Measurements from ENCODE around the gene DPH7. TPM values are rescaled to one million over a fixed set of nuclear protein-coding genes. Genes with fewer than 3 reads are reported as not detected.
A peak's percentile ranks its signal among the peaks of the same experiment; 100 is the strongest.
"Not testable (repeated sequence)": the region's sequence is repeated elsewhere in the genome, so short reads cannot be mapped to it uniquely, and the experiment has no call there.

Gene DPH7
- total RNA-seq, 4 donors from 2014 or later = 40.8 to 61.5 (median 42.4) TPM

DNA sequence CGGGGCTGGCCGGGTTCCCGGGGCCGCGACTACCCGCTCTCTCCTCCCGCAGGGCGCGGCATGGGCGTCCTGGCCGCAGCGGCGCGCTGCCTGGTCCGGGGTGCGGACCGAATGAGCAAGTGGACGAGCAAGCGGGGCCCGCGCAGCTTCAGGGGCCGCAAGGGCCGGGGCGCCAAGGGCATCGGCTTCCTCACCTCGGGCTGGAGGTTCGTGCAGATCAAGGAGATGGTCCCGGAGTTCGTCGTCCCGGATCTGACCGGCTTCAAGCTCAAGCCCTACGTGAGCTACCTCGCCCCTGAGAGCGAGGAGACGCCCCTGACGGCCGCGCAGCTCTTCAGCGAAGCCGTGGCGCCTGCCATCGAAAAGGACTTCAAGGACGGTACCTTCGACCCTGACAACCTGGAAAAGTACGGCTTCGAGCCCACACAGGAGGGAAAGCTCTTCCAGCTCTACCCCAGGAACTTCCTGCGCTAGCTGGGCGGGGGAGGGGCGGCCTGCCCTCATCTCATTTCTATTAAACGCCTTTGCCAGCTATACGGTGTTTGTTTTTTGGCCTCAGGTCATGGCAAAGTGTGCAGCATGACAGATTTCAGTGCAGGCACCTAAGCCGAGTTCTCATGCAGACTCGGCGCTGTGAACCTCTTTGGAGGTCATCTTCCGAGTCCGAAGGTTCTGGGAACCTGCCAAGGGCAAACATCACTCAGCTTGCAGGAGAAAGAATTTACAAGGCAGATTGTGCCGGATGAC is 26.5 kb downstream of the DPH7 start:
- no peak for DNase-seq (ENCODE audit: low spot score in 2 of 2)
- 23 to 25% methylated on average over 20 to 23 of the region's 58 CpGs for WGBS, 2 donors
- Histone ChIP-seq H3K36me3 (peaks cover 0 to 44% (median 7%) of the 10 kb centered on the region in 3 donors), H3K9me3 (no peaks in the 10 kb centered on the region), H3K4me3 (peak overlapping the region; percentile 62 to 98 (median 75)), H3K4me1 (peaks cover 0 to 44% (median 15%) of the 10 kb centered on the region in 4 donors), H3K27me3 (no peaks in the 10 kb centered on the region), H3K27ac (peak overlapping the region; percentile 80 to 98 (median 84))
- TF ChIP-seq, protein P1, sequence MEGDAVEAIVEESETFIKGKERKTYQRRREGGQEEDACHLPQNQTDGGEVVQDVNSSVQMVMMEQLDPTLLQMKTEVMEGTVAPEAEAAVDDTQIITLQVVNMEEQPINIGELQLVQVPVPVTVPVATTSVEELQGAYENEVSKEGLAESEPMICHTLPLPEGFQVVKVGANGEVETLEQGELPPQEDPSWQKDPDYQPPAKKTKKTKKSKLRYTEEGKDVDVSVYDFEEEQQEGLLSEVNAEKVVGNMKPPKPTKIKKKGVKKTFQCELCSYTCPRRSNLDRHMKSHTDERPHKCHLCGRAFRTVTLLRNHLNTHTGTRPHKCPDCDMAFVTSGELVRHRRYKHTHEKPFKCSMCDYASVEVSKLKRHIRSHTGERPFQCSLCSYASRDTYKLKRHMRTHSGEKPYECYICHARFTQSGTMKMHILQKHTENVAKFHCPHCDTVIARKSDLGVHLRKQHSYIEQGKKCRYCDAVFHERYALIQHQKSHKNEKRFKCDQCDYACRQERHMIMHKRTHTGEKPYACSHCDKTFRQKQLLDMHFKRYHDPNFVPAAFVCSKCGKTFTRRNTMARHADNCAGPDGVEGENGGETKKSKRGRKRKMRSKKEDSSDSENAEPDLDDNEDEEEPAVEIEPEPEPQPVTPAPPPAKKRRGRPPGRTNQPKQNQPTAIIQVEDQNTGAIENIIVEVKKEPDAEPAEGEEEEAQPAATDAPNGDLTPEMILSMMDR (IDR thresholded peaks at IDR 0.05) = no peak
- TF ChIP-seq EP300 (IDR thresholded peaks at IDR 0.05) = no peak
- TF ChIP-seq POLR2A (IDR thresholded peaks at IDR 0.05) = no peak

- Histone ChIP-seq H3K4me3 (peak within 1 kb of the TSS; percentile 63 to 98 (median 88)), H3K4me1 (peaks cover 0 to 44% (median 15%) of the 10 kb centered on the region in 4 donors), H3K27me3 (no peaks in the 10 kb centered on the region), H3K27ac (peak within 1 kb of the TSS; percentile 88 to 99 (median 93)), H3K36me3 (peaks cover 0 to 42% (median 7%) of the 10 kb centered on the region in 3 donors), H3K9me3 (no peaks in the 10 kb centered on the region)
- 1 to 2% methylated on average over 45 to 54 of the region's 106 CpGs for WGBS, 2 donors
- TF ChIP-seq POLR2A (IDR thresholded peaks at IDR 0.05) (peak; percentile 41 to 63), EP300 (IDR thresholded peaks at IDR 0.05) (peak in 1 of 2 donors; percentile 73)
- TF ChIP-seq, protein P1 (IDR thresholded peaks at IDR 0.05) = peak; percentile 32 to 71 (median 44)
- DNase-seq (ENCODE audit: low spot score in 2 of 2) = peak; percentile 72 to 82
Measured at GRCh38 chr9:137551264-137552021, 27.3 kb downstream of the DPH7 start, which contains the start of gene MRPL41. Gene MRPL41 (plus strand): TSS chr9:137551879. CDS start chr9:137552082, 203 bp downstream.

GRCh38 chr9:137550958-137551263 is 27.8 kb downstream of the DPH7 start:
- WGBS, 2 donors = 1 to 3% methylated on average over 11 to 13 of the region's 17 CpGs
- DNase-seq (ENCODE audit: low spot score in 2 of 2); H3K27me3 ChIP-seq; H3K9me3 ChIP-seq: not testable (repeated sequence)
- Histone ChIP-seq H3K4me3 (peak overlapping the region; percentile 63 to 98 (median 88)), H3K27ac (peak overlapping the region; percentile 88 to 99 (median 93)), H3K4me1 (peaks cover 0 to 42% (median 15%) of the 10 kb centered on the region in 4 donors), H3K36me3 (peaks cover 0 to 40% (median 7%) of the 10 kb centered on the region in 3 donors)

- H3K9me3 ChIP-seq = no peaks in the 10 kb centered on the region
- H3K27ac ChIP-seq = peak within 1 kb of the TSS; percentile 88 to 99 (median 93)
- peak; percentile 89 for DNase-seq (ENCODE audit: low spot score in 2 of 2)
- H3K4me3 ChIP-seq = peak within 1 kb of the TSS; percentile 63 to 98 (median 88)
- WGBS, 2 donors = 5 to 6% methylated on average over 5 to 13 of the region's 13 CpGs
- TF ChIP-seq EP300 (IDR thresholded peaks at IDR 0.05) (peak; percentile 43 to 79), POLR2A (IDR thresholded peaks at IDR 0.05) (peak in 1 of 2 donors; percentile 29)
- TF ChIP-seq, protein P1 (IDR thresholded peaks at IDR 0.05) = no peak
- H3K27me3 ChIP-seq = no peaks in the 10 kb centered on the region
- H3K36me3 ChIP-seq = peaks cover 0 to 33% (median 4%) of the 10 kb centered on the region in 3 donors
- peaks cover 0 to 45% (median 15%) of the 10 kb centered on the region in 4 donors for H3K4me1 ChIP-seq
Measured at GRCh38 chr9:137550231-137550621, 28.5 kb downstream of the DPH7 start, which contains the start of gene PNPLA7. Gene PNPLA7 (minus strand): TSS chr9:137550402. CDS start chr9:137550197, 205 bp downstream.

- H3K36me3 ChIP-seq = peaks cover 0 to 19% (median 0%) of the 10 kb centered on the region in 3 donors
- no peaks in the 10 kb centered on the region for H3K9me3 ChIP-seq
- WGBS, 2 donors = 85 to 88% methylated on average over 23 of the region's 23 CpGs
- peak overlapping the region in 2 of 4 donors; percentile 55 to 98 for H3K27ac ChIP-seq
- H3K4me1 ChIP-seq = peaks cover 0 to 56% (median 15%) of the 10 kb centered on the region in 4 donors
- H3K4me3 ChIP-seq = no peak overlapping the region
- no peaks in the 10 kb centered on the region for H3K27me3 ChIP-seq
- no peak for DNase-seq (ENCODE audit: low spot score in 2 of 2)
- TF ChIP-seq POLR2A (IDR thresholded peaks at IDR 0.05) (no peak), EP300 (IDR thresholded peaks at IDR 0.05) (no peak)
- TF ChIP-seq, protein P1 (IDR thresholded peaks at IDR 0.05) = no peak
Measured at GRCh38 chr9:137547687-137548543, 30.8 kb downstream of the DPH7 start.

Measured in tibial nerve (tissue), 4 donors.